ENCODE results near the gene ATP5MC3.
A peak's percentile ranks its signal among the peaks of the same experiment; 100 is the strongest.
"Not testable (repeated sequence)": the region's sequence is repeated elsewhere in the genome, so short reads cannot be mapped to it uniquely, and the experiment has no call there.

Gene ATP5MC3

DNA sequence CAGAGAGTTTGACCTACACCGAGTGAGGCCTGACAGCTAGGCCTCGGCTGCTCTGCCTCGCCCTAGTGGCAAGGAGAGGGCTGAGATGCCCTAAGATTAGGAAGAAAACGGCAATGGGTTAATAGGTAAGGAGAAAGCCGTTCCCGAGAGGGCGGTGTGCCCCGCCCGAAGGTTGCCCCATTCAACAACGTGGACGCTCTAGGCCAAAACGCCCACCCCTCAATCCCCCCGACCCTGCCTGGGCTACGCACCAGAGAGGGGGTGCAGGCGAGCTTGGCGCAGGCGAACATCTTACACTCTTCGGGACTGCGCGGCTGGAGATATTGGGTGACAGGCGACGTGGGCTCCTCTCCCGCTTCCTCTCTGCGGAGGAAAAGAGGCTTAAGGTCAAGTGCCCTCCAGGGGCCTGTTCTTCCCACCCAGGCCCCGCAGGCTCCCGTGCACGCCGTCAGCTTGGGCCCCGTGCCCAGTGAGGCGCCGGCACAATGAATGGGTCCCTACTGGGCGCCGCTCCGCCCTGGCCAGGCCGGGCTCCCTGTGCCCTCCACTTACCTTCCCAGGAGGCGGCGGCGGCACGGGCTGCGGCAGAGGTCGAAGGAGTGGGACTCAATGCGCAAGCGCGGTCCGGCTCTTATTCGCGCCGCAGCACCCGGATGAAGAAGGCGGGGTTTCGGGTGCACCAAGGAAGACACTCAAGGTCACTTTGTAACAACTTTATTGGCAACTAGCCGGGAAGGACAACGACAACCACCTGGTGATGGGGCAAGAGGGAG lies at the start of gene ATP5MC3:
TSS of gene ATP5MC3 (minus strand) at position 607 of the 773 bp plus-strand sequence. CDS start at position 290, 317 bp downstream.
- DNase-seq (ENCODE audit: low read depth in 2 of 3, low spot score in 1 of 3) = peak; percentile 84 to 91 (median 90)

DNA sequence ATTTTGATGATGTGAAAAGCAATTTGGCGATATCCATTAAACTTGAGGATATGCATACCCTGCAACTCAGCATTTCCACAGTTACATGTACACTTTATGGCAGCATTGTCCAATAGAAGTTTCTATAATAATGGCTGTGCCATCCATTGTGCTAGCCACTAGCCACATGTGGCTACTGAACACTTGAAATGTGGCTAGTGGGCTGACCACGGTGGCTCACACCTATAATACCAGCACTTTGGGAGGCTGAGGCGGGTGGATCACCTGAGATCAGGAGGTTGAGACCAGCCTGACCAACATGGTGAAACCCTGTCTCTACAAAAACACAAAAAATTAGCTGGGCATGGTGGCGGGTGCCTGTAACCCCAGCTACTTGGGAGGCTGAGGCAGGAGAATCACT lies 47.1 kb upstream of the ATP5MC3 start:
- not testable (repeated sequence) for DNase-seq (ENCODE audit: low read depth in 2 of 3, low spot score in 1 of 3)

DNA sequence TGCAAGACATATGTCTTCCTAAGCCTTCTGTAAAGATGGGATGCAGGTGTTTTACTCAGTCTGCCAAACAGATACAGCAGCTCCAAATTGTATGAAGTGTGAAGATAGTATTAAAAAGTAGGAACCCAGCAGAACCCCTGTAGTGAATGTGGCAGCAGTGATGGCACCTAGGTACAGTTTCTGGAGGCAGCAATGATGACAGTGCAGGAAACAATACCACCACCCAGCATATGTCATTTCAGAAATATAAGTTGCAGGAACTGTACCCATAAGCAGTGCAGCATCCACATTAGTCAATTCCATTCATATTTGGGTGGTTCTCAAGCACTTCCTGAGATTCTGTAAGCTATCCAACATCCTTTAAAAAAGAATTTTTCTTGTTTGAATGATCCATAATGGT lies 46.7 kb upstream of the ATP5MC3 start:
- no peak for DNase-seq (ENCODE audit: low read depth in 2 of 3, low spot score in 1 of 3)

DNA sequence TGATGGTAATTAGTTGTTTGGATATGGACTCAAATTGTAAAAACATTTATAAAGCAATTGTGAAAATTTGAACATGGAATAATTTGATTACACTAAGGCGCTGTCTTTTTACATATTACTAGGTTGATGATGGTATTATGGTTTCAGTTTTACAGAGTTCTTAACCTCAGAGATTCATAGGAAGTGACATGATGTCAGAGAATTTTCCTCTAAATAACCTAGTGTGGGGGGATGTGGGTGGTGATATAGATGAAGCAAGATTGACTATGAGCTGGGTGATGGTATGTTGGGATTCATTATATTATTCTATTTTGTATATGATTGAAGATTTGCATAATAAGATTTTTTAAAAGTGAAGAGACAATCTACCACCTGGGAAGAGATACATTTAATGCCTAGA lies 45.9 kb upstream of the ATP5MC3 start:
- peak in 1 of 3 donors; percentile 30 for DNase-seq (ENCODE audit: low read depth in 2 of 3, low spot score in 1 of 3)

DNA sequence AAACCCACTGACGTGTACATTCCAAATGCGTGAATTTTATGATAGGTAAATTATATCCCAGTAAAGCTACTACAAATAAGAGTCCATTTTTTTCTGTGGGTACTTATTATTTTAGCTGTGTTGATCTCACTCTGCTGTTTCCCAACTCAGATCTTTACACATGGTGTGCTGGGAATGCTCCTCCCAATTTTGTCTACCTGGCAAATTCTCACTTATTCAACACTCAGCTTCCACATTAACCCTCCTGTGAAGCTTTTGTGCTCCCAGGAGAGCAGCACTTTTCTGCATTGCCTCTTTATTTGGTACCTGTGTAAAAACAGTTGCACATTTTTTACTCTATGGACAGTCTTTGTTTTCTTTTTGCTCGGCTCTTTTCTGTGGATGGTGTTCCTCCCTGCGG lies 38.6 kb upstream of the ATP5MC3 start:
- DNase-seq (ENCODE audit: low read depth in 2 of 3, low spot score in 1 of 3) = no peak

DNA sequence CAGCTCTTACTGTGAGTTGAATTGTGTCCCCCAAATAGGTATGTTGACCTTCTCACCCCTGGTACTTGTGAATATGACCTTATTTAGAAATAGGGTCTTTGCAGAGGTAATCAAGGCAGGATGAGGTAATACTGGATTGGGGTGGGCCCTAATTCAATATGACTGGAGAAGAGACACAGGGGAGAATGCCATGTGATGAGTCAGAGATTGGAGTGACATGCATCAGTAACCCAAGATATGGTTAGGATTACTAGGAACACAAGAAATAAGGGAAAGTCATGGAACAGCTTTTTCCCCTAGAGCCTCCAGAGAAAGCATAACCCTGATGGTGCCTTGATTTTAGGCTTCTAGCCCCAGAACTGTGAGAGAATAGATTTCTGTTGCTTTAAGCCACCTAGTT lies 37.0 kb upstream of the ATP5MC3 start:
- no peak for DNase-seq (ENCODE audit: low read depth in 2 of 3, low spot score in 1 of 3)

DNA sequence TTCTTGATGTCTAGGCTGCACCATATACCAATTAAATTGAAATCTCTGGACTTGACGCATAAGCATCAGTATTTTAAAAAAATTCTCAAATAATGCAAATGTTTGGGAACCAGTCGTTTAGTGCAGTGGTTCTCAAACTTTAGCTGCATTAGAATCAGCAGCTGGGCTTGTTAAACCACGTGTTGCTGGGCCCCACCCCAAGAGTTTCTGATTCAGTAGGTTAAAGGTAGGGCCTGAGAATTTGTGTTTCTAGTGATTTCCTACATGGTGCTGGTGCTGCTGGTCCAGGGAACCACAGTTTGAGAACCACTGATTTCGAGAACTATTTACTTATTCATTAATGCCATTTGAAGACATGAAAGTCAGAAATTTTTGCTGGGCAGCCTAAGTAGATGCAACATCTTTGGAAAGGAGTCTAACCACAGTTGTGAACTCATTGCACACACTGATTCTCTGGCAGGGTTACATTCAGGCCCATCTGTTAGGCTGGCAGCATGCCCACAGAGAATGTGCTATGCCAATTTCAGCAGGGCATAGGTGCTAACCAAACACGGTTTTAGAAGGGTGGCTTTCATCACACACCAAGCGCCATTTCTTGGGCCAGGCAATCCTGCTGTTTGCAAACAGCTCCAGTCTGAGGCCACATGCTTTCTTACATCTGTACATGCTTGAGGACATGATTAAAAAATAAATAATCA lies 26.4 kb upstream of the ATP5MC3 start:
- no peak for DNase-seq (ENCODE audit: low read depth in 2 of 3, low spot score in 1 of 3)

DNA sequence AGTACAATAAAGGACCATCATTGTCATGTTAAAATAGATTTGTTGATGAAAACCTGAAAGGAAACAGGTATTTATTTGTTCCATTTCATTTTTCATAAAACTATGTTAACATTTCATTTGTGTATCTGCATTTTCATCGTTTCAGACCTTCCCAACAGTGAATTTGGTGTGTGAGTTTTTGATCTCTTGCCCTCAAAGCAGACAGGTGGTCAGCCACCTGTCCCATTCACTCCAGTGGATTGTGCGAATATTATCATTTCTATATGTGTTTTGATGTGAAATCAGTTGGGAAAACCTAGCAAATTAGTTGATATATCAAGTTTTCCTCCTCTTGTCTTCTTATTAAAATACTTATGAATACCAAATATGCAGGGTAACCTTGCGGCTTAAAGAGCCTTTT lies 25.4 kb upstream of the ATP5MC3 start:
- DNase-seq (ENCODE audit: low read depth in 2 of 3, low spot score in 1 of 3) = no peak

DNA sequence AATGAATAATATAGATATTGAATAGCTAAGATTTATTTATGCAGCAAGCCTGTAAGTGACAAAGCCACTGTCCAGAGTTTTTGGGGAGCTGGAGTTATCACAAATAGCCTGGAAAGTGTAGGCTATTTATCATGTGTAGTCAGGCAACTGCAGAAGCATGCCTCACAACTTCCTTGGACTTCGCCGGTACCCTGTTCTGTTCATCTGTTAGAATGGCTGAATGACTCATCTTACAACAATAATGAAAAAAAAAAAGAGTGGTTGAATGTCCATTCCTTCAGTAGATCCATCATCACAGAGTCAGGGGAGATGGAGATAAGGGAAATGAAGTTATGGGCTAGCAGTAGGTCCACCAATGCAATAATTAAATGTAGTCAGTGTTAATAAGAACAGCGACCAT lies 24.0 kb upstream of the ATP5MC3 start:
- no peak for DNase-seq (ENCODE audit: low read depth in 2 of 3, low spot score in 1 of 3)

DNA sequence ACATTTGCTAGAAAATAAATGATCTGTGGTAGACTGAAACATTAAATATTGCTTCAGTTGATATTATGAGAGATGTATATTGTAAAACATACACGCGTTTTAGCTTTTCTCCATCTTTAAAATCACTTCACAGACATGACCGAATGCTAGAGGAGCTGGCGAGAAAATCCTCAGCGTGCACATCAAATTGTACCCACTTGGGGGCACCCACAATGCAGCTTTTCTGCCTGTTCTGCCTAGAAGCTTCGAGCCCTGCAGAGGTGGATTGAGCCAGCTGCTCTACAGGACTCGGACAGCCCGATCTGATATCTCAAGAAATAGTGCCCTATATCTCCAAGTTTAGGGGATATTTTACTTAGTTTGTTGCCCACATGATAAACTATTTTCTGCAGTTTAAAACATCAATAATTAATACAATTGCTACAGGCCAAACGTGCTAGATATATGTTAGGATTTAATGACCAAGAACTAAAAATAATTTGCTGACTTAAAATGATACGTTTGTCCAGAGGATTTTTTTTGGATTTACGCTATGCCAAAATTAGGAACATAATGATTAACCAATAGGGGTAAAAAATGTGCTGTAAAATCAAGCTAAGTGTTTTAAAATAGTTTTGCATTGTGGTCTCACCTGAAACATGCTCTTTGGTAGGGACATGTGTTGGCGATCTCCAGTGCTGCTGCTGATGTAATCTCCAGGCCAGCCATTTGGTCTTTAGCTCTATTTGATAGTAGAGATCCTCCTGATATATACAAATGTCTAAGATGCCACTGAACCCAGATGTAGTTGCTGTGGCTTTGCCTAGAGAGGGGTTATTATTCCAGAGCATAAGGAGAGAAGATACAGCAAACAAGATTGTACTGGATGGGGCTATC lies 22.3 kb upstream of the ATP5MC3 start:
- DNase-seq (ENCODE audit: low read depth in 2 of 3, low spot score in 1 of 3) = peak; percentile 35 to 45 (median 39)

DNA sequence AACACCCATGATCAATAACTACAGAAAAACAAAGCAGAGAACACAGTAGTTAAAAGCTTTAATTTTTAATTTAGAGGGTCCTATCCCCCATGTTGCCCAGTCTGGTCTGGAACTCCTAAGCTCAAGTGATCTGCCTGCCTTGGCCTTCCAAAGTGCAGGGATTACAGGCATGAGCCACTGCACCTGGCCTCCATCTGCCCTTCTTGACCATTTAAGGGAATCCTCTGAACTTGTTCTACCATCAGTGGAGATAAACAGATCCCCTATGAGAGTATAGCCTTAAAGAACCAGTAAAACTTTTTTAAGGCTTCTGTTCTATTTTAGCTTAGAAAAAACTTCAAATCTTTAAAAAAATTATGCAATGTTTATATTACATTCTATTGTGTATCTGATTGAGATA lies 13.5 kb upstream of the ATP5MC3 start:
- DNase-seq (ENCODE audit: low read depth in 2 of 3, low spot score in 1 of 3) = no peak

DNA sequence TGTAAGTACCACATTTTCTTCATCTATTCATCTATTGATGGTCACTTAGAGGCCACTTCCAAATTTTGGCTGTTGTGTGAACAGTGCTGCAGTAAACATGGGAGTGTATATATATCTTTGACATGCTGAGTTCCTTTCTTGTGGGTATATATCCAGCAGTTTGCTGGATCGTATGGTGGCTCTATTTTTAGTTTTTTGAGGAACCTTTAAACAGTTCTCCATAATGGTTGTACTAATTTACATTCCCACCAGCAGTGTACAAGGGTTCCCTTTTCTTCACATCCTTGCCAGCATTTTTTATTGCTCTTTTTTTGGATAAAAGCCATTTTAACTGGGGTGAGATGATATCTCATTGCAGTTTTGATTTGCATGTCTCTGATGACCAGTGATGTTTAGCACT lies 7.3 kb upstream of the ATP5MC3 start:
- no peak for DNase-seq (ENCODE audit: low read depth in 2 of 3, low spot score in 1 of 3)

DNA sequence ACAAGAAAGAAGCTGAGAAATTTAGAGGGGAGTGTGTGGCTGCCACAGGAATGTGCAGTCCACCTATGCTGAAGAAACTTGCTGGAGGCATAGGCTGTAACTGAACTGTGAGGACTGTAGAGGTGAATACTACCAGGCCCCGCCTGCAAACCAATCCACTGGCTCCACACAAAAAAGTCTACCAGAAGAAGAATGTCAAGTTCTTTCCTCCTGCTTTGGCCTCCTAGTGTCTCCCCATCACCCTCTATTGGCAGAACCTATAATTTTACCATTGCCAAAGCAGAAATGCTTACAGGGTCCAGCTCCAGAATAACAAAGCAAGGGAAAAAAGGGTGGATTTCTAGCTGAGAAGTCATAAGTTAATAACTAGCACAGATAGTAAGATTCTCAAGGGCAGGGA lies 5.9 kb upstream of the ATP5MC3 start:
- no peak for DNase-seq (ENCODE audit: low read depth in 2 of 3, low spot score in 1 of 3)

DNA sequence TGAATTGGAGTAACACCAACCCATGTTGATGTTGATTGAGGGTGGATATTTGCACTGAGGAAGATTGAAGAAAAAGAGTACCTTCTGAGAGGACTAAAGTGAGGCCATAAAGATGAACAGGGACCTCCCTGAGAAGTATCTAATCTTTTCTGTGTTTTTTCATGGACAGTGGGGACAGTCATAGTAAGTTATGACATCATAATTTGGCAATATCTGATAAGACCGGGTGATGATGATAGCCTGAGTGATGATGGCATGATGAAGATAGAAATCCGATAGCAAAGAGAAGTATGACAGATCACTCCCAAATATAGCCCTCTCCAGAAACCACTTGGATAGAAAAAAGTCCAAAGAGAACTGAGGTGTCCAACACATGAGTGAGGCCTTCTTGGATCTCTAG lies 2.2 kb upstream of the ATP5MC3 start:
- DNase-seq (ENCODE audit: low read depth in 2 of 3, low spot score in 1 of 3) = no peak

DNA sequence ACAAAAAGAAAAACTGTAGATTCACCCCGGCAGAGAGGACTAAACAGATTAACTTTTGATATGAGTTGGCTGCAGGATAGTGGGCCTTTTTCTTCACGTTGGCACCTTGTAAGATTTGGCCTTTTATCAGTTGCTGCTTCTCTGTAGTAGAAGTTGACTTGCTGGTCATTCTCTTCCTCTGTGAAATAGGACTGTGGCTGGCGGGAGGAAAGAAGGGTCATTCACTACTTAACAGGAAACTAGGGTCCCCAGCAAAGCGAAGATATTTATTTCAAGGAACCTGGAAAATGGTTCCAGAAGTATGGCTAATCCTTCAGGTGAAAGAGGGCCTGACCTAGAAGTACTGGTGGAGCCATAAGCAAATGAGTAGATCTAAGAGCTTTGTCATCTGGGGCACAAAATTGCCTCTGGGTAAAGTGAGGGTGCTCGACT lies 383 bp upstream of the ATP5MC3 start:
- DNase-seq (ENCODE audit: low read depth in 2 of 3, low spot score in 1 of 3) = no peak

DNA sequence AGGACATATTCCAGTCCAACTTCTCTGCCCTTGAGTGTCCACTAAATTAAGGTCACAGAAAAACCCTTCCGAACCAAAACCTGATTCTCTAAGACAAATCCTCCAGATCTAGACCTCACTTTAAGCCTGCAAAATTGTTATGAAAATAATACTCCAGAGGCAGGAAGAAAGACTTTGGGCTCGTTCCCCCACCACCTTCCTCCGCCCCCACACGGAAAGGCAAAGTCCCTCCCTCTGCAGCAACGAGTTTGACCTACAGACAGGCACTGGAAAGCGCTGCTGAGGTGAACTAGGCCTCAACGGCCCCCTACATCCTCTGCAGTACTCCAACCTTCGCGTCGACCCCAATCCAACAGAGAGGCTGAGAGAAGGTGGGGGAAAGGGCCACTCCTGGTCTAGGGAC lies 808 bp downstream of the ATP5MC3 start:
- peak; percentile 24 to 39 (median 38) for DNase-seq (ENCODE audit: low read depth in 2 of 3, low spot score in 1 of 3)

DNA sequence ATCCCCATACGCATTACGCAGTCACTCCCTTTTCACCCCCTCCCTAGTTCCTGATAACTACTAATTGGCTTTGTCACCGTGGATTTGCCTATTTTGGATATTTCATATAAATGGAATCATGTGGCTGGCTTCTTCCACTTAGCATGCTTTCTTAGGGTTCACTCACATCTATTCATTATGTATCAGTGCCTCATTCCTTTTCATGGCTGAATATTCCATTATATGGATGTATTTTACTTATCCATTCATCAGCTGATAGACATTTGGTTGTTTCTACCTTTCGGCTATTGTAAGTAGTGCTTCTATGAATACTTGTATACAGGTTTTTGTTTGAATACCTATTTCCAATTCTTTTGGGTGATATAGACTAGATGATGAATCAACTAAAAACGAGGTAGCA lies 4.9 kb downstream of the ATP5MC3 start:
- no peak for DNase-seq (ENCODE audit: low read depth in 2 of 3, low spot score in 1 of 3)

DNA sequence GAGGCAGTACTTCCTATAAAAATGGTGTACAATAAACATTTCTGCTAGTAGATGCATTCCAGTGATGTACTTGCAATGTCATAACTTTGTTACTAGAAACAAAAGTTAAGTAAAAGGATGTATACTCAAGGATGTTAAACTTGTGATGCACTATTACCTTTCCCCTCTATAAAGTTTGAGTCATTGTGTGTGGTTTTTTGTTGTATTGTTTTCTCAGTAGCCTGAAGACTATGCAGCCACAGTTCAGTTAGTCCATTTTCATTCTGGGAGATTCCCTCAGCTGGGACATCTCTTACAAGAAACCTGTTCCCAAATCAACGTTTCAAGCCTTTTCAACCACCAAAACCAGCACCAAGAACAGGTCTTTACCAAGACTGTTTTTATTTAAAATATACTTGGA lies 5.6 kb downstream of the ATP5MC3 start:
- no peak for DNase-seq (ENCODE audit: low read depth in 2 of 3, low spot score in 1 of 3)

DNA sequence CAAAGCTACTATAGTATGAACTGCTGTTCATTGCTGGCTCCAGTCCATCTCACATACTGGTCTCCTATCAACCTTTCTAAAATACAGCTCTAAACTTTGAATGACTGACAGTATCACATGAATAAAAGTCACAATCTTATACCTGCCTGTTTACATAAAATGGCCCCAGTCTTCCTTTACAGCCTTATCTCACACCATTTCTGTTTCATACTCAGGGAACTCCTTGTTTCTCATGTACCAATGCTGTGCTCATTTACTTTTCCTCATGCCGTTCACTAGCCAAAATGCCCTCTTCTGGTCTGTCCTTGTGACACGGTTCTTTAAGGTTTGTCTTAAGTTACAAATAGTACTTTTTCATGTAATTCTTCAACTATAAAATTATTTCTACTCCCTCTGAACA lies 6.2 kb downstream of the ATP5MC3 start:
- DNase-seq (ENCODE audit: low read depth in 2 of 3, low spot score in 1 of 3) = no peak

DNA sequence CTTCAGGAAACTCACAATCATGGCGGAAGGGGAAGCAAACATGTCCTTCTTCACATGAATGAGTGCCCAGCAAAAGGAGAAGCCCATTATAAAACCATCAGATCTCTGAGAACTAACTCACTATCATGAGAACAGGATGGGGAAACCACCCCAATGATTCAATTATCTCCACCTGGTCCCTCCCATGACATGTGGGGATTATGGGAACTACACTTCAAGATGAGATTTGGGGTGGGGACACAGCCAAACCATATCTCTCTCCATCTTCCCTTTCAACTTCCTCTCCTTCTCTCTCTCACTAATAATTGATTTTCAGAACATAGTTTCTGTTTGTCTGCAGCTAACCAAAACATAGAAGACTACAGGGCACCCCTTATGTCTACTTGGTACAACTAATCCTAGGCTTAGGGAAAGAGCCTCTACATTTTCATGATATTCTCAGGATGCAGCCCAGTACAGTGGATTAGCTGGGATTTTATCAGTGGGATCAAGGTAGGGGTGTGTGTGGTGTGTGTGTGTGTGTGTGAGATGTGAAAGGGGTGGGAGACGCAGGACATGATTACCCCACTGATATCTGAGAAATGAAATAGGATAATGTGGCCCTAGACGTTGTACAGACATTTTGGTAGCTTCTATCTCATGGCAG lies 10.7 kb downstream of the ATP5MC3 start:
- DNase-seq (ENCODE audit: low read depth in 2 of 3, low spot score in 1 of 3) = no peak

DNA sequence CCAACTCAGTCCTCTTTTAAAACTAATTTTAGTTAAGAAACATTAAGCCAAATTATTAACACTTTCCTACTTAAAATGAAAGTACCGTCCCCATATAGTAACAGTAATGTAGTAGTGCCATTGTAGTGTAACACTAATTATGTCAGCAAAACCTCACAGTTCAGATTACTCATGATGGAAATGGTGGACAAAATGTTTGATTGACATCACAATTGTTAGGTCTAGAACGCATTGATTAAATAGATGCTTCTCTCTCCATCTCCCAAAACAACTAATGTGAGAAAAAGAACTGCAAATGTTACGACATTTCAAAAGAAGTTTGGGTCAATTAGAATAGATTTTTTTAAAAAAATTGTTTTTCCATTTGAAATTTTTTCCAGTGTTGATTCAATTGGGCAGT lies 12.3 kb downstream of the ATP5MC3 start:
- no peak for DNase-seq (ENCODE audit: low read depth in 2 of 3, low spot score in 1 of 3)
